SKM-1 treated with dmso at 0.1 percent for 144 hours (cell line): ENCODE measurements around the gene GPRIN2.
"Not testable (repeated sequence)": the region's sequence is repeated elsewhere in the genome, so short reads cannot be mapped to it uniquely, and the experiment has no call there.

ENCODE experiments used
- DNase-seq: peaks from one replicate; lab custom pipeline; 2025; ENCODE audit not compliant: unreplicated experiment; lab: John Stamatoyannopoulos, UW

The GPRIN2 gene

GRCh38 chr10:46520941-46521340, 35.5 kb downstream of the GPRIN2 start:
- DNase-seq = no peak

DNA sequence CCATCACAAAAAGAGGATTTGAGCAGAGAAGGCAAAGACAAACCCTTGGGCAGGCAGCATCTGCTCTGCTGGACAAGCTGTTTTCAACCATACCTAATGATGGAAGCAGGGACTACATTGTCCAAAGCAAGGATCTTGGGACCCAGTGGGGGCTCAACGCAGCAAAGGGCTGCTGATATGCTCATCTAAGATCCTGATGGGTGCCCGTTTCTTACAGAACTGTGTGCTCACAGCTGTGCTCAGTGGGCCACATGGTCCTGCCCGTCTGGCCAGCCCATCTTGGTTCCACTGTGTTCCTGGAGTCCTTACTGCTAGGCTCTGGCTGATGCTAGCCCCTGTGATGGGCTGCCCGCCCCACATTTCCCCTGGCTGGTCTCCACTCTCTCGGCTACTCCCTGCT, 36.1 kb downstream of the GPRIN2 start:
- no peak for DNase-seq

DNA sequence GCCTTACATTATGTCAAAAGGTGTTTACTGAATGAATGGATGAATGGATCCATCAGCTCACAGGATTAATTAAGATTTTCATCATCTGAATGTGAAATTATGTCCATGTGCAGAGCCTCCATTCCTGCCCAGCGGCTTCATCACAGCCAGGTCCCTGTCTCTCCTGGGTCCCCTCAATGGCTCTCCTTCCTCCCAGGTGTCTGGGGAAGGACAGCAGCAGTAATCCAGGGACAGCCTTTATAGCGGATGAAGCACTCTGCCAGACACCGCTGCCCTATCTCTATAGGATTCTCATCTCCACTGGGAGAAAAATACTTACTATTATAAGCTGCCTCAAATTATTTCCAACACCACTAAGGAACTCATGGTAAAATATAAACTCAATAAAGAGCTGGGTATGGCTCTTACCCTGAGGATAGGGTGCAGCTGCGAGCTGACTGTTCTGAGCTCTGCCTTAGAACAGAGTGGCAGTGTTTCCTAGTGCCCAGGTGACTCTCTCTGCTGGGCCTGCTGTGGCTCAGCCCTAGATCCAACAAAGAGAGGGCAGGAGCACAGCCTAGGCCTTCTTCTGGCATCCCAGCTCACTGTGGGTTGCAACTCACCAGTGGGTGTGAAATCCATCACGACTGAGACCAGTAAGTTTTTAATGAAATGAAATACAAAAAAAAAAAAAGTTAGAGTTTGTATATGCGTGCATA, 38.3 kb downstream of the GPRIN2 start:
- DNase-seq = no peak

GRCh38 chr10:46517541-46517940, 38.9 kb downstream of the GPRIN2 start:
- no peak for DNase-seq

DNA sequence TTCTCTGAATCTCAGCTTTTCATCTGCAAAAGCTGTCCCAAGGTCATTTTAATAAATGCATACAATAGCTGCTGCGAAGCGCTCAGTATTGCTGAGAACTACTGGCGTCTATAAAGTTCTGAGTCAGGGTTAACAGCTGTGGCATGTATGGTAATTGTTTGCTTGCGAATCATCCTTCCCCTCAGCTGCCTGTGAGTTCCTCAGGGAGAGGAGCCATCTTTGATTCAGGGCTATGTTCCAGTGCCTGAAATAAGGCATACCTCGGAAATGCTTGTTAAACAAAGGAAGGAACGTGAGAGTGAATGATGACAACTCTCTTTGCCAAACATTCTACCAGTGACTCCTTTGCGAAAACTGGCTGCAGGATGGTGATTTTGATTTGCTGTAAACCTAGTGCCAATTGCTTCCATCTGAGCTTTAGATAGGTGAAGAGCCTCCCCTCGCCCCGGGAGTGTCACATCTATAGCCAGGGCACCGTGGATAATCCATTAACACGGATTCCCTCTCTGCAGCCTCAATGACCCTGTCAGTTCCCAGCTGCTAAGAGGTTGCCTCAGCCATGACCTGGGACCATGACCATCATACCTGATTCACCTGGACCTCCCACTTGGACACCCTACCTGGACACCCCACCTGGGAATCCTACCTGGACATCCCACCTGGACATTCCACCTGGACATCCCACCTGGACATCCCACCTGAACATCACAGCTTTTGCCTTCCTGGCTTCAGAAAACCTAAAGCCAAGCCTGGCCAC, 39.6 kb downstream of the GPRIN2 start:
- DNase-seq = no peak

DNA sequence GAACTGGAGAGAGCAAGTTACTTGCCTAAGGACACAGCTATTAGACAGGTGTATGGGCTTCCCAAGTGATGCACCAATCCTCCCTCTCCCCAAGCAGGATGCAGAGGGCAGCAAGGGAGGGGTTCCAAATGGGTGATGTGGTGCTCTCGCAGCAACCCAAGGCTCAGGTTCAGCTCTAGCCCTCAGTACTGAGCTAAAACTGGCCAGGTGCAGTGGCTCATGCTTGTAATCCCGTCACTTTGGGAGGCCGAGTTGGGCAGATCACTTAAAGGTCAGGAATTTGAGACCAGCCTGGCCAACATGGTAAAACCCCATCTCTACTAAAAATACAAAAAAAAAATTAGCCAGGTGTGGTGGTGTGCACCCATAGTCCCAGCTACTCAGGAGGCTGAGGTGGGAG, 40.7 kb downstream of the GPRIN2 start:
- no peak for DNase-seq

GRCh38 chr10:46515366-46515765, 41.1 kb downstream of the GPRIN2 start:
- DNase-seq = no peak

GRCh38 chr10:46514899-46515298, 41.6 kb downstream of the GPRIN2 start:
- DNase-seq = no peak

GRCh38 chr10:46514431-46514861, 42.0 kb downstream of the GPRIN2 start:
- DNase-seq = no peak

GRCh38 chr10:46513333-46513732, 43.1 kb downstream of the GPRIN2 start:
- DNase-seq = not testable (repeated sequence)

GRCh38 chr10:46512725-46513124, 43.7 kb downstream of the GPRIN2 start:
- not testable (repeated sequence) for DNase-seq

- not testable (repeated sequence) for DNase-seq
Observed at GRCh38 chr10:46512002-46512401, 44.5 kb downstream of the GPRIN2 start.
